Cardiac muscle cell (in vitro differentiated cells and primary cell): ENCODE data around the gene ANKRD44. TPM values are rescaled to one million over a fixed set of nuclear protein-coding genes. Genes with fewer than 3 reads are reported as not detected.

ENCODE experiments used
- DNase-seq, 2 donors: peaks; one replicate each; pipeline versions ENCODE4 v3.0.0 to v3.0.0-alpha.2; 2010 to 2017; ENCODE audit warnings: low read depth in 1 of 2, low spot score in 1 of 2
- H3K27ac ChIP-seq: fragments of 200-600 bp; sonication (generic); 2 replicates; pipeline ENCODE4 v1.5.1; 2016
- H3K27me3 ChIP-seq: fragments of 200-600 bp; sonication (generic); 2 replicates; pipeline ENCODE4 v1.6.0; 2016; ENCODE audit warnings: control low read depth
- H3K36me3 ChIP-seq: fragments of 200-600 bp; sonication (generic); 2 replicates; pipeline ENCODE4 v1.5.1; 2016; ENCODE audit warnings: control low read depth
- H3K4me1 ChIP-seq: fragments of 200-600 bp; sonication (generic); 2 replicates; pipeline ENCODE4 v1.8.1; 2017; ENCODE audit warnings: low read depth, mild to moderate bottlenecking, mixed run types
- H3K4me3 ChIP-seq: fragments of 200-600 bp; sonication (generic); 2 replicates; pipeline ENCODE4 v1.5.1; 2016; ENCODE audit warnings: mild to moderate bottlenecking
- H3K9me3 ChIP-seq: fragments of 200-600 bp; sonication (generic); 2 replicates; pipeline ENCODE4 v1.5.1; 2017; ENCODE audit warnings: low read depth, mild to moderate bottlenecking, control low read depth
- polyA plus RNA-seq: library from polyadenylated mRNA; unstranded; fragments of >200 nt; fragmentation: Nextera tagmentation; extraction: Ambion mirVana; gene quantifications from 2 replicates; pipeline ENCODE4 v1.2.1, GENCODE V29; 2016
- total RNA-seq: library from RNA; depleted of rRNA; stranded (reverse); fragments of >200 nt; gene quantifications from 2 replicates; pipeline ENCODE4 v1.2.3, GENCODE V29; 2016
- TF ChIP-seq, protein P1 (sequence below): IDR thresholded peaks from 2 replicates; pipeline ENCODE4 v1.5.1; 2012; ENCODE audit warnings: low read depth, mild to moderate bottlenecking, low read length

ANKRD44 gene
- total and polyA plus RNA-seq, 2 experiments from 2014 or later = 4.0 to 5.0 TPM

DNA sequence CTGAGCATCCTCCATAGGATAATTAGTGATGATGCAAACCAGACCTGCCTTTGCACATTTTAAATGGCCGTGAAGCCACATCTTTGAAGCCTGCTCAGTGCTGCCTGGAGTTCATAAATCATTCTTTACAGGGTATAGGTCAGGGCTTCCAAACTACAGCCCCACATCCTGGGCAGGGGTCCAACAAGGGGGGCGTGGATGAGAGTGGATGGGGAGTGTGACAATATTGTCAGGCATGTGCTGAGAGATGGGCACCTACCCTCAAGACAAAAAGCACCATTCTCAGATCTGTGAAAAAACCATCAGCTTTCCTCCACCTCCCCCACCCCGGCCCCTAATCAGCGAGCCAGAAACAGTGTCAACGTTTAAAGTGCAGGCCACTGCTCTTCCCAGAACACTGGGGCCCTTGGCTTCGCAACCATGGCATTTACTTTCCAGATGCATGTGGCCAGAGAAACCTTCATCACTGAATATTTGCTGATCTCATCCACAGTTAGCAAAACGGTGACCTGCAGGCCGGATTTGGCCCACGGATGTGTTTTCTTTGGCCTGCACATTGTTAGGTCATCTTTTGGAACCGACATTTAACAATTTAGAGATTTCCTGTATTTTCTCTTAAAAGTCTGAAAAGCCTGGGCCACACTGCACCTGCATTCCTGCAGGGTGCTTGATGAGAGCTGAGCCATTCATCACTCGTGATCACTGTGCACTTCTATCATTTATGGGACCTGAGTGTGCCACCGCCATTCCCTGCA is 130.7 kb downstream of the ANKRD44 start:
- H3K36me3 ChIP-seq = no peaks in the 10 kb centered on the region
- peak in 1 of 2 donors; percentile 63 for DNase-seq

DNA sequence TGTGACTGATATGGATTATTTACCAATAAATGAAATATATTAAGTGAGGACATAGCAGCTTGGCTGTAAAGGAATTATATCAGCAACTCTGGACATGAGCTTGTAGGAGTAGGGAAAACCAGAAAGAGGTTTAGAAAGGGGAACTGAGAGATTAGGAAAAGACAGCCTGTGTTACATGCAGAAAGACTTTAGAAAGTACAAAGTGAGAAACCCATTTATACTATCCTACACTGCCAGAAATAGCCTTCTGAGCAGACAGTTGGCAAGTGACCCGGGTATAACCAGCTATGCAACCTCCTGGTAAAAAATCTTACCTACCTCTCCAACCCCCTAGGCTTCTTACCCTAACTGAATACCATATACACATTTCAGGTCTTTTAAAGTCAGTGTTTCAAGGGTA is 134.1 kb downstream of the ANKRD44 start:
- TF ChIP-seq, protein P1, sequence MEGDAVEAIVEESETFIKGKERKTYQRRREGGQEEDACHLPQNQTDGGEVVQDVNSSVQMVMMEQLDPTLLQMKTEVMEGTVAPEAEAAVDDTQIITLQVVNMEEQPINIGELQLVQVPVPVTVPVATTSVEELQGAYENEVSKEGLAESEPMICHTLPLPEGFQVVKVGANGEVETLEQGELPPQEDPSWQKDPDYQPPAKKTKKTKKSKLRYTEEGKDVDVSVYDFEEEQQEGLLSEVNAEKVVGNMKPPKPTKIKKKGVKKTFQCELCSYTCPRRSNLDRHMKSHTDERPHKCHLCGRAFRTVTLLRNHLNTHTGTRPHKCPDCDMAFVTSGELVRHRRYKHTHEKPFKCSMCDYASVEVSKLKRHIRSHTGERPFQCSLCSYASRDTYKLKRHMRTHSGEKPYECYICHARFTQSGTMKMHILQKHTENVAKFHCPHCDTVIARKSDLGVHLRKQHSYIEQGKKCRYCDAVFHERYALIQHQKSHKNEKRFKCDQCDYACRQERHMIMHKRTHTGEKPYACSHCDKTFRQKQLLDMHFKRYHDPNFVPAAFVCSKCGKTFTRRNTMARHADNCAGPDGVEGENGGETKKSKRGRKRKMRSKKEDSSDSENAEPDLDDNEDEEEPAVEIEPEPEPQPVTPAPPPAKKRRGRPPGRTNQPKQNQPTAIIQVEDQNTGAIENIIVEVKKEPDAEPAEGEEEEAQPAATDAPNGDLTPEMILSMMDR = no peak
- no peak overlapping the region for H3K27ac ChIP-seq
- H3K36me3 ChIP-seq = no peaks in the 10 kb centered on the region
- no peaks in the 10 kb centered on the region for H3K27me3 ChIP-seq
- H3K4me1 ChIP-seq = peaks cover 5% of the 10 kb centered on the region
- H3K9me3 ChIP-seq = no peaks in the 10 kb centered on the region
- no peak for DNase-seq
- no peak overlapping the region for H3K4me3 ChIP-seq

More for the DNA sequence above, 130.7 kb downstream of the ANKRD44 start:
- no peaks in the 10 kb centered on the region for H3K9me3 ChIP-seq
- no peak overlapping the region for H3K27ac ChIP-seq
- no peak overlapping the region for H3K4me3 ChIP-seq
- no peaks in the 10 kb centered on the region for H3K27me3 ChIP-seq
- peaks cover 5% of the 10 kb centered on the region for H3K4me1 ChIP-seq
- TF ChIP-seq, protein P1 = no peak

DNA sequence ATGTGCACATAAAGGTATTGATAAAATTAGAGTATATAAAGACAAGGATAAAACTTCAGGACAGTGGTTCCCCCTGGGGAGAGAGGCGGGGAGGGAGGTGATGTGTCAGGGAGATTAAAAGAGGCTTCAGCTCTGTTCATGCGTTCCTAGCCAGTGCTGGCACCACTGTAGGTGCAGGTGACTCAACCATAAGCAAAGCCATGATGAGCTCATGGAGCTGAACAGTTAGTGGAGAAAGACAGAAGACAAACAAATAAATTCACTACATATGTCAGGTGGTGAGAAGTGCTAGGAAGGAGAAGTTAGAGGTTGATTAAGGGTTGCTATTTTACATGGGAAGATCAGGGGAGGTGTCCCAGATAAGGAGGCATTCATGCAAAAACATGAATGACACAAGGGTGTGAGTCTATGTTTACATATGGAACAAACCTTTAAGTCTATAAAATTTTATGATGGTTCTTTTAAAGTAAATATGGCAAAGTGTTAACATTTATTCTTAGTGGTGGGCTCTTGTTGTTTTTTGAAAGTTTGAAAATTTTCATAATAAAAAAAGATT is 136.0 kb downstream of the ANKRD44 start:
- H3K27me3 ChIP-seq = no peaks in the 10 kb centered on the region
- no peaks in the 10 kb centered on the region for H3K36me3 ChIP-seq
- no peaks in the 10 kb centered on the region for H3K9me3 ChIP-seq
- TF ChIP-seq, protein P1 = no peak
- H3K27ac ChIP-seq = no peak overlapping the region
- no peak for DNase-seq
- no peak overlapping the region for H3K4me3 ChIP-seq
- peaks cover 2% of the 10 kb centered on the region for H3K4me1 ChIP-seq

DNA sequence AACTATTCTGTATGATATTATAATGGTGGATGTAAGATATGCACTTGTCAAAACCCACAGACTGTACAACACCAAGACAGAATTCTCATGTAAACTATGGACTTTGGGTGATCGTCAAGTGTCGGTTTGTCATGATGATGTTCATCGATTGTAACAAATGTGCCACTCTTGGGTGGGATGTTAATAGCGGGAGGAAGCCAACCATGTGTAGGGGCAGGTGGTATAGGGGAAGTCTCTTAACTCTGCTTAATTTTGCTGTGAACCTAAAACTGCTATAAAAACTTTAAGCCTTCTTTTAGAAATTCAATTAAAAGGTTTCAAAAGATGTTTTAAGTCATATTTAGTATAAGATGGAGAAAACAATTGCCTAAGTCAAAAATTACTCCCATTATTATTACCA is 139.0 kb downstream of the ANKRD44 start:
- no peak for DNase-seq
- Histone ChIP-seq H3K4me1 (no peaks in the 10 kb centered on the region), H3K27ac (no peak overlapping the region), H3K27me3 (no peaks in the 10 kb centered on the region), H3K36me3 (no peaks in the 10 kb centered on the region), H3K9me3 (no peaks in the 10 kb centered on the region), H3K4me3 (no peak overlapping the region)
- TF ChIP-seq, protein P1 = no peak

DNA sequence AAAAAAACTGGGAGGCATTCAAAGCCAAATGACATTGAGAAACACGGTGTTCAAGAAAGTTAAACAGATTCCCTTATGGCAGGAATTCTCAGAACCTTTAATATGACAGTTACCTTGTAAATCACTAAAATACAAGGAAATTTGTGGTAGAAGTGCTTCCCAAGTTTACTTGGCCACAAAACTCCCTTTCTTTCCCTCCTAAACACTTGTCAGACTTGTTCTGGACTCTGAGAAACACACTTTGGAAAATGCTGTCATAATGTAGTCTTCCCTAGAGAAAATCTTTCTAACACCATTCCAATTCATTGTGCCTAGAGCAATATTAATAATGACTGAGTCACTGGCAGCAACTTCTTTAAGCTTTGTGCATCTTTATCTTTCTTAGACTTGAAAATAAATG is 140.4 kb downstream of the ANKRD44 start:
- H3K4me3 ChIP-seq = no peak overlapping the region
- TF ChIP-seq, protein P1 = no peak

More for the DNA sequence above, 140.4 kb downstream of the ANKRD44 start:
- DNase-seq = no peak
- H3K27me3 ChIP-seq = no peaks in the 10 kb centered on the region
- peaks cover 4% of the 10 kb centered on the region for H3K4me1 ChIP-seq
- H3K9me3 ChIP-seq = no peaks in the 10 kb centered on the region
- no peak overlapping the region for H3K27ac ChIP-seq
- no peaks in the 10 kb centered on the region for H3K36me3 ChIP-seq
